Adipose tissue (tissue), 3 donors: ENCODE results near the gene ZMYM5. TPM values are rescaled to one million over a fixed set of nuclear protein-coding genes. Genes with fewer than 3 reads are reported as not detected.
"Not testable (repeated sequence)": the region's sequence is repeated elsewhere in the genome, so short reads cannot be mapped to it uniquely, and the experiment has no call there.

ENCODE experiments used
- H3K27ac ChIP-seq: one replicate; pipeline ENCODE4 v1.5.1; 2013; ENCODE audit warnings: low read depth, low read length
- WGBS, 3 donors: extraction: QIAGEN DNeasy Blood & Tissue Kit; methylation state at CpG; one replicate each; pipeline ENCODE4 v1.1.7; 2013; 5-methylcytosine and 5-hydroxymethylcytosine counted together
- polyA plus RNA-seq, 3 donors: library from polyadenylated mRNA; stranded (reverse); fragments of 200-250 nt; gene quantifications; one replicate each; pipeline ENCODE4 v1.2.3, GENCODE V29; 2013
- donor health status: healthy with polysubstance abuse.
- donor health status: Bipolar disorder and iron deficiency.
- donor health status: healthy.

ZMYM5 gene
- polyA plus RNA-seq, 3 donors: 4.2 to 7.6 (median 6.6) TPM

- not testable (repeated sequence) for H3K27ac ChIP-seq
- 91 to 94% (median 93%) methylated on average over 22 of the region's 22 CpGs for WGBS, 3 donors
Measured at GRCh38 chr13:19780753-19781418, 82.6 kb downstream of the ZMYM5 start.

Other genes starting within 250 kb of the ZMYM5 start
- 10 to 100 TPM; 13.5 to 32.7 (median 18.6) TPM for gene MPHOSPH8, start 230.0 kb downstream of the ZMYM5 start, polyA plus RNA-seq
- 10 to 100 TPM; 10.6 to 28.5 (median 23.5) TPM for gene PSPC1, start 80.7 kb downstream of the ZMYM5 start, polyA plus RNA-seq
- gene ZMYM2, start 95.1 kb upstream of the ZMYM5 start, polyA plus RNA-seq: 10 to 100 TPM in 2 of 3 donors, 1 to 10 TPM in 1; 8.7 to 18.2 (median 11.7) TPM